ENCODE measurements around the gene LRP11. TPM values are rescaled to one million over a fixed set of nuclear protein-coding genes. Genes with fewer than 3 reads are reported as not detected.
"Not testable (repeated sequence)": the region's sequence is repeated elsewhere in the genome, so short reads cannot be mapped to it uniquely, and the experiment has no call there.

Gene LRP11, protein sequence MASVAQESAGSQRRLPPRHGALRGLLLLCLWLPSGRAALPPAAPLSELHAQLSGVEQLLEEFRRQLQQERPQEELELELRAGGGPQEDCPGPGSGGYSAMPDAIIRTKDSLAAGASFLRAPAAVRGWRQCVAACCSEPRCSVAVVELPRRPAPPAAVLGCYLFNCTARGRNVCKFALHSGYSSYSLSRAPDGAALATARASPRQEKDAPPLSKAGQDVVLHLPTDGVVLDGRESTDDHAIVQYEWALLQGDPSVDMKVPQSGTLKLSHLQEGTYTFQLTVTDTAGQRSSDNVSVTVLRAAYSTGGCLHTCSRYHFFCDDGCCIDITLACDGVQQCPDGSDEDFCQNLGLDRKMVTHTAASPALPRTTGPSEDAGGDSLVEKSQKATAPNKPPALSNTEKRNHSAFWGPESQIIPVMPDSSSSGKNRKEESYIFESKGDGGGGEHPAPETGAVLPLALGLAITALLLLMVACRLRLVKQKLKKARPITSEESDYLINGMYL
- 38.3 TPM for total RNA-seq
- long read RNA-seq, transcript LRP11-201 (7 exons, 3,260 nt) = major isoform, 46 of 85 reads
- long read RNA-seq, partial matches to known transcripts = 25 of 85 reads
- long read RNA-seq, other reads (novel, unspliced or antisense) = 13 of 85 reads

DNA sequence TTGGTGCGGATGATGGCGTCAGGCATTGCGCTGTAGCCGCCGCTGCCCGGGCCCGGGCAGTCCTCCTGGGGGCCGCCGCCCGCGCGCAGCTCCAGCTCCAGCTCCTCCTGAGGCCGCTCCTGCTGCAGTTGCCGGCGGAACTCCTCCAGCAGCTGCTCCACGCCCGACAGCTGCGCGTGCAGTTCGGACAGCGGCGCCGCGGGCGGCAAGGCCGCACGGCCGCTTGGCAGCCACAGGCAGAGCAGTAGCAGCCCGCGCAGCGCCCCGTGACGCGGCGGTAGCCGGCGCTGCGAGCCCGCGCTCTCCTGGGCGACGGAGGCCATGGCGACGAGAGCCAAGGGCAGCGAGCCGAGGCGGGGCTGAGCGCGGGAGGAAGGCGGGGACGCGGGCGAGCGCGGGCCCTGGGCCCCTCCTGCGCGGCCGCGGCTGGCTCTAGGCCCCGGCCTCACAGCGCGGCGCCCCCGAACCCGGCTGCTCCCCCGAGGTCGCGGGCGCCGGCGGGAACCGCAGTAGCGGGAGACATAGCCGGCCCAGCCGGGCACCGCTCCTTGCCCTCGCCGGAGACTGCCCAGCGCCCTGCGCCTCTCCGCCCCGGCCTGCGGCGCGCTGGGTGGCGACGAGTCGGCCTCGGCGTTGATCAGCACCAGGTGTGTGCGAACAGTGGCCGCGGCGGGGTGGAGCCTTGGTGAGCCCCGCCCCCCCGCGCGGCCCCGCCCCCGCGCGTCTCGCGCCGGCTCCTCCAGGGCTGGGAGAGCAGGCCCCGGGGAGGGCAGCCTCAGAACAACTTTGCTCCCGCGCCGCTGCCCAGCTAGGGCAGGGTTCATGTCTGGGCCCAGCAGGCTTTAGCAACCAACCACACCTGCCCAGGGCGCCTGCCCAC lies at the start of gene LRP11:
TSS of gene LRP11 (minus strand) at position 662 of the 880 bp plus-strand sequence. CDS start at position 323, 339 bp downstream.
- intact Hi-C loops (cut with DNase I) = no loop called here
- peak within 1 kb of the TSS; percentile 91 for H3K27ac ChIP-seq
- ATAC-seq (peak; percentile 96), DNase-seq (peak; percentile 89)
- H3K27me3 ChIP-seq (ENCODE audit: low read depth) = no peaks in the 10 kb centered on the region
- H3K9me3 ChIP-seq = no peaks in the 10 kb centered on the region
- H3K4me1 ChIP-seq = peaks cover 33% of the 10 kb centered on the region
- H3K4me3 ChIP-seq = peak within 1 kb of the TSS; percentile 75
- no peaks in the 10 kb centered on the region for H3K36me3 ChIP-seq
- TF ChIP-seq, protein P1, sequence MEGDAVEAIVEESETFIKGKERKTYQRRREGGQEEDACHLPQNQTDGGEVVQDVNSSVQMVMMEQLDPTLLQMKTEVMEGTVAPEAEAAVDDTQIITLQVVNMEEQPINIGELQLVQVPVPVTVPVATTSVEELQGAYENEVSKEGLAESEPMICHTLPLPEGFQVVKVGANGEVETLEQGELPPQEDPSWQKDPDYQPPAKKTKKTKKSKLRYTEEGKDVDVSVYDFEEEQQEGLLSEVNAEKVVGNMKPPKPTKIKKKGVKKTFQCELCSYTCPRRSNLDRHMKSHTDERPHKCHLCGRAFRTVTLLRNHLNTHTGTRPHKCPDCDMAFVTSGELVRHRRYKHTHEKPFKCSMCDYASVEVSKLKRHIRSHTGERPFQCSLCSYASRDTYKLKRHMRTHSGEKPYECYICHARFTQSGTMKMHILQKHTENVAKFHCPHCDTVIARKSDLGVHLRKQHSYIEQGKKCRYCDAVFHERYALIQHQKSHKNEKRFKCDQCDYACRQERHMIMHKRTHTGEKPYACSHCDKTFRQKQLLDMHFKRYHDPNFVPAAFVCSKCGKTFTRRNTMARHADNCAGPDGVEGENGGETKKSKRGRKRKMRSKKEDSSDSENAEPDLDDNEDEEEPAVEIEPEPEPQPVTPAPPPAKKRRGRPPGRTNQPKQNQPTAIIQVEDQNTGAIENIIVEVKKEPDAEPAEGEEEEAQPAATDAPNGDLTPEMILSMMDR (IDR thresholded peaks at IDR 0.05) = no peak

DNA sequence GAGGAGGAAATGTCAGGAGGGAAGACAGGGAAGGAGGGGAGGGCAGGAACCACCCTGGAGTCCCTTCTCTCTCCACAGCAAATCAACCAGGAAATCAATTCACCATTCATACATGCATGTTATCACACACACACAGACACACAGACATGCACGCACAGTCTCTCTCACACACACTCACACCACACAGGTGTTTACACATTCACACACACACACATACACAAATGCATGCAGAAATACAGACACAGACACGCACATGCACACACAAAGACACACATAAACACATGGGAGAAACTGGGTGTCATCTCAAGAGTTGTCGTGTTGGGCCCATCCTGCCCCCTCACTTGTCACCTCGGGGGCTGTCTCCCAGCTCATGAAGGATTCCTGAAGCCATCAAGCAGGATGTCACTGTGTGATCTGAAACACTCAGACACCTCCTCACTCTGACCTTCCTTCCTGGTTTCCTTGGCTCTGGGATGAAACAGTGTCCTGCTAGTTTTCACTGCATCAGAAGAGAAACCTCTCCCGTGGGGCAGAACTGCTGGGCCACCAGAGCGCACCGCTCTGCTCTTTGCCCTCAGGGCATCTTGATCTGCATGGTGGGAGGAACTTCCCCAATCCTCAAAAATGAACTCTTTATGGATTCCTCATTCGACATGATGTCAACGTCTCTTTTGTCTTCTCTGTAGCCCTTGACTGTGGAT lies 49.5 kb upstream of the LRP11 start:
- Histone ChIP-seq H3K4me3 (no peak overlapping the region), H3K27me3 (ENCODE audit: low read depth) (no peaks in the 10 kb centered on the region), H3K36me3 (no peaks in the 10 kb centered on the region), H3K27ac (no peak overlapping the region), H3K9me3 (peaks cover 3% of the 10 kb centered on the region), H3K4me1 (no peaks in the 10 kb centered on the region)
- ATAC-seq = no peak
- intact Hi-C loops (cut with DNase I) = no loop called here
- no peak for DNase-seq
- TF ChIP-seq, protein P1 (IDR thresholded peaks at IDR 0.05) = no peak

DNA sequence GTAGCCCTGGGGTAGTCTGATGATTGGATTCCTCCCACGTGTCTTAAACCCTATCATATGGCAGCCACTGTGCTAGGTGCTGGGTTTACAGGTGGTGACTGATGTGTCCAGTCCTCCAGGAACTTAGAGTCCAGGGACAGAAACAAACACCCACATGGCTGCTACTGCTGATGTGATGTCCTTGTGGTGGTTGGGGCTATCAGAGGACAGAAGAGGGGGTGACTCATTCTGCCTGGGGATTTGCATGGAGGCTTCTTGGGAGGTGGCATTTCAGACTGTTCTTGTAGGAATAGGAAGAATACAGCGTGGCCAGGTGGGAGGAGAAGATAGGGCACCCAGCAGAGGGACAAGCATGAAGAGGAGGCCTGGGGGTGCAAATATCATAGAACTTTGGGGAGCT lies 48.9 kb upstream of the LRP11 start:
- Histone ChIP-seq H3K4me3 (no peak overlapping the region), H3K27ac (no peak overlapping the region), H3K36me3 (no peaks in the 10 kb centered on the region), H3K27me3 (ENCODE audit: low read depth) (no peaks in the 10 kb centered on the region), H3K4me1 (no peaks in the 10 kb centered on the region), H3K9me3 (peaks cover 7% of the 10 kb centered on the region)
- intact Hi-C loops (cut with DNase I) = no loop called here
- no peak for DNase-seq
- TF ChIP-seq, protein P1 (IDR thresholded peaks at IDR 0.05) = no peak
- no peak for ATAC-seq

DNA sequence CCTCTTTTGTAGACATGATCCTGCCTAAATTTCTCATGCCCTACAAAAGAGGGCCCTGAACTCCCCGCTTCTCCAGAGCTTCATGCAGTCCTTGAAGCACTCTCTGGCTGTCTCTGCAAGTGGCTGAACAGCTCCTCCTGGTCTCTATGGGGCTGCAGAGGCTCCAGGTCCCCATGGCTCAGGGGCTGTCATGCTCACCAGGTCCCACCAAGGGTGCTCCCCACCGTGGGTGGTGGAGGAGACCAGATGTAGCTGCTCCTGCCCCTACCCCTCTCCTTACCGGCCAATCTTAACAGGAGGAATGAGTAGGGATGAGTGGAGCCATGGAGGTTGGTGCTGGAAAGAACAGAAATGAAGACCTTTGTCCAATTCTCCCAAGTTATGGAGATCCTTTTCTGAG lies 48.5 kb upstream of the LRP11 start:
- H3K4me3 ChIP-seq; ATAC-seq; H3K4me1 ChIP-seq; H3K9me3 ChIP-seq; H3K36me3 ChIP-seq; intact Hi-C loops (cut with DNase I); H3K27ac ChIP-seq; DNase-seq; H3K27me3 ChIP-seq (ENCODE audit: low read depth): not testable (repeated sequence)

DNA sequence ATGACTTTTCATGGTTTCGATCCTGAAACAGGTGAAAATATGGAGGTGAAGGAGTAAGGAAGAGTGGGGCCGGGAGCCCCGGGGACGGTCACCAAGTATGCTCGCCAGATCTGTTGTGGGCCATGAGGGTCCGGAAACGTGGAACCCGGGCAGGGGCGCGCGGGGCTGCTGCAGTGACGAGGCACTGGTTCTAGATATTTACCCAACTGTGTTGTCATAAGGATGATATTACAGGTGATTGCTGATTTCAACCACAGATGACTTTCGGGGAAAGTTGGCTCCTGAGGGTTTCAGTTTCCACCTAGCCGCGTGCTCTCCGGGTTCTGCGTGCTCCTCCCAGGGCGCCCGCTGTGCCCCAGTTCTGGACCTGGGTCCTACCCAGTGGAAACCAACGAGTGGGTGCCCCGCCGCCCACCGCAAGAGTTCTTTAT lies 46.6 kb upstream of the LRP11 start:
- Histone ChIP-seq H3K36me3 (no peaks in the 10 kb centered on the region), H3K27ac (no peak overlapping the region), H3K4me1 (no peaks in the 10 kb centered on the region), H3K4me3 (no peak overlapping the region), H3K27me3 (ENCODE audit: low read depth) (no peaks in the 10 kb centered on the region), H3K9me3 (peaks cover 7% of the 10 kb centered on the region)
- no peak for ATAC-seq
- TF ChIP-seq, protein P1 (IDR thresholded peaks at IDR 0.05) = no peak
- intact Hi-C loops (cut with DNase I) = no loop called here
- no peak for DNase-seq
